Measurements from ENCODE around the gene CHST15. TPM values are rescaled to one million over a fixed set of nuclear protein-coding genes. Genes with fewer than 3 reads are reported as not detected.
A peak's percentile ranks its signal among the peaks of the same experiment; 100 is the strongest.

The CHST15 gene
- total and polyA plus RNA-seq, 2 of the 13 experiments (the other 11 are each of a cell fraction or from before 2014, with no cell fraction given) = 1.4 to 94.7 TPM

DNA sequence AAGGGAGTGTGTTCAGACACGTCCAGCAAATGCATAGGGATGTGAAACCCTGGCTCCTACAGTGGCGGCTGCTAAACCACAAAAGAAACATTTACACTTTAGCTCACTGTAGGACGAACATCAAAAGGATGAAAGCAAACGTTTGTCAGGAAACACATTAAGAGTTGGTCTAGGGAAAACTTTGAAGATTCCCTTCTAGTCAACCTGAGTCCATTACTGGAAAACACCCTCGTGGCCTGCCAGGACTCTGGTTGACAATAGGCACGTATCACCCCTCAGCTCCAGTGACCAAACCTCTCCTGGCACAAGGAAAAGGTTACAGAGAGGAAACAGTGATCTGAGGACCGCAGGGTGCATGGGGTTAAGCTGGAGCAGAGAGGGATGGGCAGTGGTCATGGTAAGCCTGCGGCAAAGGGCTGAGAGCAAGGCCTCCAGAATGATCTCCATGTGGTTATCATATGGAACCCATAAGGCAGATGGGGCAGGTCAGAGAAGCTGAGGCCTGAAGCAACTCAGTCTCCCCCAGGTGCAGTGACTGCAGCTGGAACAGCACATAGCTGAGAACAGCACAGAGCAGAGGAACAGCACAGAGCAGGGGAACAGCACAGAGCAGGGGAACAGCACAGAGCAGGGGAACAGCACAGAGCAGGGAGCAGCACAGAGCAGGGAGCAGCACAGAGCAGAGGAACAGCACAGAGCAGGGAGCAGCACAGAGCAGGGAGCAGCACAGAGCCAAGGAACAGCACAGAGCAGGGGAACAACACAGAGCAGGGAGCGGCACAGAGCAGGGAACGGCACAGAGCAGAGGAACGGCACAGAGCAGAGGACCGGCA lies 49.9 kb downstream of the CHST15 start (continued):
- TF ChIP-seq MYC (CRISPR knock-in tag; IDR thresholded peaks at IDR 0.05; ENCODE audit: borderline replicate concordance) (peak; percentile 81), GATA4 (IDR thresholded peaks at IDR 0.05; ENCODE audit: borderline replicate concordance, low read depth) (peak; percentile 85; the same call in 1 of the 2 replicates), SNAPC2 (CRISPR knock-in tag; IDR thresholded peaks at IDR 0.05) (peak; percentile 92), STAT5B (CRISPR knock-in tag; IDR thresholded peaks at IDR 0.05) (peak; percentile 26; the same call in 1 of the 2 replicates), ZNF205 (CRISPR knock-in tag; IDR thresholded peaks at IDR 0.05) (peak; percentile 72; the same call in 1 of the 2 replicates), KLF12 (CRISPR knock-in tag; IDR thresholded peaks at IDR 0.05; ENCODE audit: borderline replicate concordance) (no peak), ZNF501 (CRISPR knock-in tag; IDR thresholded peaks at IDR 0.05) (peak; percentile 89), ZNF343 (CRISPR knock-in tag; IDR thresholded peaks at IDR 0.05) (no peak; the same call in 1 of the 2 replicates), JDP2 (CRISPR knock-in tag; IDR thresholded peaks at IDR 0.05; ENCODE audit: borderline replicate concordance) (no peak; the same call in 1 of the 2 replicates), YY1 (IDR thresholded peaks at IDR 0.05; ENCODE audit: insufficient read depth, insufficient replicate concordance, low read depth, low read length) (no peak), ZNF33A (CRISPR knock-in tag; IDR thresholded peaks at IDR 0.05; ENCODE audit: borderline replicate concordance) (no peak), ZFYVE20 (CRISPR knock-in tag; IDR thresholded peaks at IDR 0.05; ENCODE audit: borderline replicate concordance, low read depth) (no peak), ZFP90 (CRISPR knock-in tag; IDR thresholded peaks at IDR 0.05; ENCODE audit: borderline replicate concordance) (peak; percentile 90; the same call in 1 of the 2 replicates), ZNF607 (CRISPR knock-in tag; IDR thresholded peaks at IDR 0.05; ENCODE audit: borderline replicate concordance) (peak; percentile 78), ZNF766 (CRISPR knock-in tag; IDR thresholded peaks at IDR 0.05; ENCODE audit: borderline replicate concordance) (peak; percentile 73; the same call in 1 of the 2 replicates)
- TF ChIP-seq, protein P1, sequence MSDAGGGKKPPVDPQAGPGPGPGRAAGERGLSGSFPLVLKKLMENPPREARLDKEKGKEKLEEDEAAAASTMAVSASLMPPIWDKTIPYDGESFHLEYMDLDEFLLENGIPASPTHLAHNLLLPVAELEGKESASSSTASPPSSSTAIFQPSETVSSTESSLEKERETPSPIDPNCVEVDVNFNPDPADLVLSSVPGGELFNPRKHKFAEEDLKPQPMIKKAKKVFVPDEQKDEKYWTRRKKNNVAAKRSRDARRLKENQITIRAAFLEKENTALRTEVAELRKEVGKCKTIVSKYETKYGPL (CRISPR knock-in tag; IDR thresholded peaks at IDR 0.05) = no peak
- TF ChIP-seq, protein P2, sequence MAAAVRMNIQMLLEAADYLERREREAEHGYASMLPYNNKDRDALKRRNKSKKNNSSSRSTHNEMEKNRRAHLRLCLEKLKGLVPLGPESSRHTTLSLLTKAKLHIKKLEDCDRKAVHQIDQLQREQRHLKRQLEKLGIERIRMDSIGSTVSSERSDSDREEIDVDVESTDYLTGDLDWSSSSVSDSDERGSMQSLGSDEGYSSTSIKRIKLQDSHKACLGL (CRISPR knock-in tag; IDR thresholded peaks at IDR 0.05) = peak; percentile 73
- TF ChIP-seq, protein P3, sequence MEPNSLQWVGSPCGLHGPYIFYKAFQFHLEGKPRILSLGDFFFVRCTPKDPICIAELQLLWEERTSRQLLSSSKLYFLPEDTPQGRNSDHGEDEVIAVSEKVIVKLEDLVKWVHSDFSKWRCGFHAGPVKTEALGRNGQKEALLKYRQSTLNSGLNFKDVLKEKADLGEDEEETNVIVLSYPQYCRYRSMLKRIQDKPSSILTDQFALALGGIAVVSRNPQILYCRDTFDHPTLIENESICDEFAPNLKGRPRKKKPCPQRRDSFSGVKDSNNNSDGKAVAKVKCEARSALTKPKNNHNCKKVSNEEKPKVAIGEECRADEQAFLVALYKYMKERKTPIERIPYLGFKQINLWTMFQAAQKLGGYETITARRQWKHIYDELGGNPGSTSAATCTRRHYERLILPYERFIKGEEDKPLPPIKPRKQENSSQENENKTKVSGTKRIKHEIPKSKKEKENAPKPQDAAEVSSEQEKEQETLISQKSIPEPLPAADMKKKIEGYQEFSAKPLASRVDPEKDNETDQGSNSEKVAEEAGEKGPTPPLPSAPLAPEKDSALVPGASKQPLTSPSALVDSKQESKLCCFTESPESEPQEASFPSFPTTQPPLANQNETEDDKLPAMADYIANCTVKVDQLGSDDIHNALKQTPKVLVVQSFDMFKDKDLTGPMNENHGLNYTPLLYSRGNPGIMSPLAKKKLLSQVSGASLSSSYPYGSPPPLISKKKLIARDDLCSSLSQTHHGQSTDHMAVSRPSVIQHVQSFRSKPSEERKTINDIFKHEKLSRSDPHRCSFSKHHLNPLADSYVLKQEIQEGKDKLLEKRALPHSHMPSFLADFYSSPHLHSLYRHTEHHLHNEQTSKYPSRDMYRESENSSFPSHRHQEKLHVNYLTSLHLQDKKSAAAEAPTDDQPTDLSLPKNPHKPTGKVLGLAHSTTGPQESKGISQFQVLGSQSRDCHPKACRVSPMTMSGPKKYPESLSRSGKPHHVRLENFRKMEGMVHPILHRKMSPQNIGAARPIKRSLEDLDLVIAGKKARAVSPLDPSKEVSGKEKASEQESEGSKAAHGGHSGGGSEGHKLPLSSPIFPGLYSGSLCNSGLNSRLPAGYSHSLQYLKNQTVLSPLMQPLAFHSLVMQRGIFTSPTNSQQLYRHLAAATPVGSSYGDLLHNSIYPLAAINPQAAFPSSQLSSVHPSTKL (CRISPR knock-in tag; IDR thresholded peaks at IDR 0.05) = peak; percentile 87
- TF ChIP-seq, protein P4, sequence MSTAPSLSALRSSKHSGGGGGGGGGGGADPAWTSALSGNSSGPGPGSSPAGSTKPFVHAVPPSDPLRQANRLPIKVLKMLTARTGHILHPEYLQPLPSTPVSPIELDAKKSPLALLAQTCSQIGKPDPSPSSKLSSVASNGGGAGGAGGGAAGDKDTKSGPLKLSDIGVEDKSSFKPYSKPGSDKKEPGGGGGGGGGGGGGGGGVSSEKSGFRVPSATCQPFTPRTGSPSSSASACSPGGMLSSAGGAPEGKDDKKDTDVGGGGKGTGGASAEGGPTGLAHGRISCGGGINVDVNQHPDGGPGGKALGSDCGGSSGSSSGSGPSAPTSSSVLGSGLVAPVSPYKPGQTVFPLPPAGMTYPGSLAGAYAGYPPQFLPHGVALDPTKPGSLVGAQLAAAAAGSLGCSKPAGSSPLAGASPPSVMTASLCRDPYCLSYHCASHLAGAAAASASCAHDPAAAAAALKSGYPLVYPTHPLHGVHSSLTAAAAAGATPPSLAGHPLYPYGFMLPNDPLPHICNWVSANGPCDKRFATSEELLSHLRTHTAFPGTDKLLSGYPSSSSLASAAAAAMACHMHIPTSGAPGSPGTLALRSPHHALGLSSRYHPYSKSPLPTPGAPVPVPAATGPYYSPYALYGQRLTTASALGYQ (CRISPR knock-in tag; IDR thresholded peaks at IDR 0.05) = peak; percentile 90; the same call in 1 of the 2 replicates
- TF ChIP-seq, protein P5, sequence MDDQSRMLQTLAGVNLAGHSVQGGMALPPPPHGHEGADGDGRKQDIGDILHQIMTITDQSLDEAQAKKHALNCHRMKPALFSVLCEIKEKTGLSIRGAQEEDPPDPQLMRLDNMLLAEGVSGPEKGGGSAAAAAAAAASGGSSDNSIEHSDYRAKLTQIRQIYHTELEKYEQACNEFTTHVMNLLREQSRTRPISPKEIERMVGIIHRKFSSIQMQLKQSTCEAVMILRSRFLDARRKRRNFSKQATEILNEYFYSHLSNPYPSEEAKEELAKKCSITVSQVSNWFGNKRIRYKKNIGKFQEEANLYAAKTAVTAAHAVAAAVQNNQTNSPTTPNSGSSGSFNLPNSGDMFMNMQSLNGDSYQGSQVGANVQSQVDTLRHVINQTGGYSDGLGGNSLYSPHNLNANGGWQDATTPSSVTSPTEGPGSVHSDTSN (CRISPR knock-in tag; IDR thresholded peaks at IDR 0.05; ENCODE audit: borderline replicate concordance) = 0 out of 2 replicates have a peak, but pooled peaks have one; percentile 6

All from HepG2 (cell line).